ENCODE measurements around the gene XXYLT1.
"Not testable (repeated sequence)": the region's sequence is repeated elsewhere in the genome, so short reads cannot be mapped to it uniquely, and the experiment has no call there.

Gene XXYLT1

GRCh38 chr3:195208183-195208582, 62.8 kb downstream of the XXYLT1 start:
- DNase-seq (ENCODE audit: low read depth), result no peak

- DNase-seq (ENCODE audit: low read depth), result peak; percentile 67
These were observed 63.2 kb downstream of the XXYLT1 start for GRCh38 chr3:195207731-195208130.

- no peak for DNase-seq (ENCODE audit: low read depth)
These were observed 63.9 kb downstream of the XXYLT1 start for GRCh38 chr3:195207056-195207455.

- no peak for DNase-seq (ENCODE audit: low read depth)
These were observed 66.4 kb downstream of the XXYLT1 start for GRCh38 chr3:195204360-195205163.

- no peak for DNase-seq (ENCODE audit: low read depth)
These were observed 67.4 kb downstream of the XXYLT1 start for GRCh38 chr3:195203606-195204005.

- DNase-seq (ENCODE audit: low read depth), result no peak
These were observed 69.7 kb downstream of the XXYLT1 start for GRCh38 chr3:195201295-195201694.

- DNase-seq (ENCODE audit: low read depth), result peak; percentile 50
These were observed 70.7 kb downstream of the XXYLT1 start for GRCh38 chr3:195200010-195200822.

GRCh38 chr3:195198426-195199346, 72.3 kb downstream of the XXYLT1 start:
- DNase-seq (ENCODE audit: low read depth), result no peak

- peak; percentile 91 for DNase-seq (ENCODE audit: low read depth)
These were observed 73.1 kb downstream of the XXYLT1 start for GRCh38 chr3:195197765-195198425.

- peak; percentile 69 for DNase-seq (ENCODE audit: low read depth)
These were observed 74.7 kb downstream of the XXYLT1 start for GRCh38 chr3:195196266-195196665.

- DNase-seq (ENCODE audit: low read depth), result no peak
These were observed 75.4 kb downstream of the XXYLT1 start for GRCh38 chr3:195195321-195196209.

- DNase-seq (ENCODE audit: low read depth), result peak; percentile 31
These were observed 76.3 kb downstream of the XXYLT1 start for GRCh38 chr3:195194559-195195206.

- DNase-seq (ENCODE audit: low read depth), result no peak
These were observed 79.4 kb downstream of the XXYLT1 start for GRCh38 chr3:195191580-195191979.

- no peak for DNase-seq (ENCODE audit: low read depth)
These were observed 81.1 kb downstream of the XXYLT1 start for GRCh38 chr3:195189821-195190220.

GRCh38 chr3:195188426-195188927, 82.5 kb downstream of the XXYLT1 start:
- DNase-seq (ENCODE audit: low read depth), result peak; percentile 43

- peak; percentile 80 for DNase-seq (ENCODE audit: low read depth)
These were observed 83.1 kb downstream of the XXYLT1 start for GRCh38 chr3:195187609-195188425.

GRCh38 chr3:195186710-195187047, 84.3 kb downstream of the XXYLT1 start:
- DNase-seq (ENCODE audit: low read depth), result not testable (repeated sequence)

- no peak for DNase-seq (ENCODE audit: low read depth)
These were observed 84.8 kb downstream of the XXYLT1 start for GRCh38 chr3:195186041-195186709.

Measured in EH (cell line).